Measurements from ENCODE around the gene NFATC2. TPM values are rescaled to one million over a fixed set of nuclear protein-coding genes. Genes with fewer than 3 reads are reported as not detected.

Gene NFATC2
- 5.7 and 7.0 TPM in 2 replicates for total RNA-seq

GRCh38 chr20:51542571-51543421, at the start of gene NFATC2:
Gene NFATC2, minus strand, starts transcription at chr20:51542719. Its CDS starts 220 bp downstream, at chr20:51542499.

Small RNAs within 50 kb of the gene (small RNA-seq; reads per million reads assigned to genes)
- not detected for gene MIR3194

Other genes with a start within 250 kb of the NFATC2 start
- 21.8 and 25.2 TPM in 2 replicates for gene ATP9A, start 225.7 kb upstream of the NFATC2 start, total RNA-seq

Data from thoracic aorta endothelial cell (primary cell).